Spinal cord (tissue), 10 donors: Measurements from ENCODE around the gene UCK2. TPM values are rescaled to one million over a fixed set of nuclear protein-coding genes. Genes with fewer than 3 reads are reported as not detected.

ENCODE experiments used
- DNase-seq, 6 donors: peaks; one replicate each; pipeline versions ENCODE4 v3.0.0 to v3.0.0-alpha.2; 2013 to 2015; ENCODE audit warnings: low spot score in 6 of 6, low read depth in 4 of 6
- H3K27ac ChIP-seq: one replicate; pipeline ENCODE4 v1.5.1; 2013; ENCODE audit warnings: low read depth, low read length, control low read depth
- H3K27me3 ChIP-seq: one replicate; pipeline ENCODE4 v1.6.1; 2013; ENCODE audit warnings: low read length; ENCODE audit not compliant: control insufficient read depth, insufficient read depth
- H3K36me3 ChIP-seq: one replicate; pipeline ENCODE4 v1.6.1; 2013; ENCODE audit warnings: low read length; ENCODE audit not compliant: control insufficient read depth, insufficient read depth
- H3K4me1 ChIP-seq: one replicate; pipeline ENCODE4 v1.6.1; 2013; ENCODE audit warnings: low read length; ENCODE audit not compliant: control insufficient read depth, insufficient read depth
- H3K4me3 ChIP-seq: one replicate; pipeline ENCODE4 v1.5.1; 2013; ENCODE audit warnings: low read depth, low read length, control low read depth
- H3K9me3 ChIP-seq: one replicate; pipeline ENCODE4 v1.6.1; 2013; ENCODE audit warnings: low read length; ENCODE audit not compliant: control insufficient read depth, insufficient read depth
- whole genome bisulfite sequencing: methylation state at CpG from one replicate; pipeline ENCODE4 v1.1.5; 2013; ENCODE audit warnings: missing lambda C conversion rate; ENCODE audit not compliant: insufficient coverage; 5-methylcytosine and 5-hydroxymethylcytosine counted together
- polyA plus RNA-seq, 2 donors: library from polyadenylated mRNA; unstranded; fragments of 120-200 nt; gene quantifications; one replicate each; pipeline ENCODE4 v1.2.1, GENCODE V29; 2013; ENCODE audit not compliant: insufficient read length in 2 of 2
- total RNA-seq, 2 donors: library from RNA; depleted of rRNA in 1 of 2; stranded (reverse); fragments of 120-200 nt in 1 of 2; fragments of >200 nt in 1 of 2; gene quantifications; one replicate each; pipeline versions ENCODE4 v1.2.3 to v1.2.4, GENCODE V29; 2013 to 2014
- donor health status: healthy.

Gene UCK2
- total and polyA plus RNA-seq, 4 donors, result 25.3 to 39.5 (median 27.3) TPM

DNA sequence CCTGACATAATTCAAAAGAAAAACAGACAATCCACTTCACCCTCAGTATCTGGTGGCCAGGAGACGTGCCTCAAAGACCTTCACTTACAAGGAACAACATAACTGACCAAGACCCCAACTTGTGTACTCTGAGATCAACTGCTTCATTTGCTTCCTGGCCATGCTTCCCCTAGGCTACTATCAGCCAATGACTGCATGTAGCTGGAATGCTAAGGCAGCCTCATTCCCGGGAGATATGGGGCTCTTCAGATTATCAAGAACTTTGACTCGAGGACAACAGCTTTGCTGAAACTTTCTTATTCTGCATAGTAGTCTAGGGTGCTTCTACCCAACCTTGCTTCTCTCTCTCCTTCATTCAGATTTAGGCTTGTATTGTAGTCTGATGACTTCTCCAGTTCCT is 11.7 kb upstream of the UCK2 start:
- no peak overlapping the region for H3K27ac ChIP-seq
- H3K27me3 ChIP-seq, result no peaks in the 10 kb centered on the region
- H3K9me3 ChIP-seq, result no peaks in the 10 kb centered on the region
- H3K4me1 ChIP-seq, result no peaks in the 10 kb centered on the region
- DNase-seq, result no peak
- 83% methylated on average over 1 of the region's 3 CpGs for WGBS
- no peaks in the 10 kb centered on the region for H3K36me3 ChIP-seq
- no peak overlapping the region for H3K4me3 ChIP-seq

- no peaks in the 10 kb centered on the region for H3K36me3 ChIP-seq
- no peaks in the 10 kb centered on the region for H3K27me3 ChIP-seq
- no peak overlapping the region for H3K27ac ChIP-seq
- no peak overlapping the region for H3K4me3 ChIP-seq
- WGBS, result 45% methylated on average over 2 of the region's 3 CpGs
- no peaks in the 10 kb centered on the region for H3K4me1 ChIP-seq
- DNase-seq, result no peak
- no peaks in the 10 kb centered on the region for H3K9me3 ChIP-seq
Measured at GRCh38 chr1:165816157-165816556, 11.3 kb upstream of the UCK2 start.

GRCh38 chr1:165816826-165817497 is 10.5 kb upstream of the UCK2 start:
- no peak for DNase-seq
- H3K4me3 ChIP-seq, result no peak overlapping the region
- H3K9me3 ChIP-seq, result no peaks in the 10 kb centered on the region
- WGBS, result 83% methylated on average over 2 of the region's 13 CpGs
- no peak overlapping the region for H3K27ac ChIP-seq
- H3K36me3 ChIP-seq, result no peaks in the 10 kb centered on the region
- no peaks in the 10 kb centered on the region for H3K4me1 ChIP-seq
- H3K27me3 ChIP-seq, result no peaks in the 10 kb centered on the region

- no peak overlapping the region for H3K4me3 ChIP-seq
- no peak for DNase-seq
Measured at GRCh38 chr1:165823552-165824268, 3.7 kb upstream of the UCK2 start.

DNA sequence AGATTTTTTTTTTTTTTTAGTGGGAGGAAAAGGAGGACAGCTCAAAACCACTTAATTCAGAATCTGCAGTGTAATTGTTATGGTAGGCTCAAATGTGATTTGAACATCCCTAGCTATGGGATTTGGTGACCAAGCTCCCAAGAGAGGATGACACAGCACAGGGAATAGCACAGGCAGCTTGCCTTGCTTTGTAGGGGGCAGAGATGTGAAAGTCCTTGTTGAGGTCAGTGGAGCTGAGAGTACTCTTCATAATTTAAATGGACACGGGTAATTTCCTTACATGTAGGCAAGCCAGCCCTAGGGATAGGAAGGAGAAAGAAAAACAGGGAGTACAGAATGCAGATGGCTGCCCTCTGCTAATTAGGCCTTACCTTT is 3.2 kb upstream of the UCK2 start:
- H3K4me3 ChIP-seq, result no peak overlapping the region
- WGBS, result 86% methylated on average over 1 of the region's 1 CpG
- no peak for DNase-seq
- H3K36me3 ChIP-seq, result no peaks in the 10 kb centered on the region
- no peaks in the 10 kb centered on the region for H3K27me3 ChIP-seq
- no peak overlapping the region for H3K27ac ChIP-seq
- peaks cover 9% of the 10 kb centered on the region for H3K4me1 ChIP-seq
- no peaks in the 10 kb centered on the region for H3K9me3 ChIP-seq

More at GRCh38 chr1:165823552-165824268, 3.7 kb upstream of the UCK2 start:
- whole genome bisulfite sequencing, result 62% methylated on average over 3 of the region's 4 CpGs
- H3K36me3 ChIP-seq, result no peaks in the 10 kb centered on the region
- H3K27ac ChIP-seq, result no peak overlapping the region
- H3K9me3 ChIP-seq, result no peaks in the 10 kb centered on the region
- H3K4me1 ChIP-seq, result peaks cover 6% of the 10 kb centered on the region
- H3K27me3 ChIP-seq, result no peaks in the 10 kb centered on the region

- 80% methylated on average over 2 of the region's 10 CpGs for WGBS
- Histone ChIP-seq H3K36me3 (no peaks in the 10 kb centered on the region), H3K27me3 (no peaks in the 10 kb centered on the region), H3K27ac (peak overlapping the region; percentile 22), H3K9me3 (no peaks in the 10 kb centered on the region), H3K4me1 (peaks cover 13% of the 10 kb centered on the region), H3K4me3 (peak overlapping the region; percentile 66)
- DNase-seq, result peak; percentile 4 to 60 (median 24)
Measured at GRCh38 chr1:165826565-165827267, 698 bp upstream of the UCK2 start.

DNA sequence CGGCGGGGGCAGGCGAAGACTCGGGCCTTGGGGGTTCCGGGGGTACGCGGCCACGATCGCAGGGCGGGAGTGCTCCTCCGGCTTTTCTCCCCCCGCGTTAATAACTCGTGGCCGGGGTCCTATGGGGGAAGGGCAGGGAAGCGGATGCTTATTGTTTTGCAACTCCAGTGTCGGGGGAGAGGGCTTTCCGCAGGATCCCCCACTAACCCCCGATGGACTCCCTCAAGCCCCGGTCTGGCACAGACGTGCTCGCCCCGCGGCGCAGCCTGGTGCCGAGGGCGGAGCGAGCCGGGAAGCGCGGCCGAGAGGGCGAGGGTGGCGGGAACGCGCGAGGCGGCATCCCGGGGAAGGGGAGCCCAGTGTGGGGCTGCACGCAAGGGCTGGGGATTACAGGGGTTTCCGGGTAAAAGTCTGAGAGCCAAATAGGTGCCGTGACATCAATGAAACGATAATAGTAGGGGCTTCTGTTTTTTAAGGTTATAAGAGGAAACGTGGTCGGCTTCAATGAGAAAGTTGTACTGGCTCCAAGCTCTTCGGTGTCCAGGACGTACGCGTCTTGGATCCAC is 772 bp downstream of the UCK2 start:
- H3K9me3 ChIP-seq, result no peaks in the 10 kb centered on the region
- peak overlapping the region; percentile 66 for H3K4me3 ChIP-seq
- peak overlapping the region; percentile 88 for H3K27ac ChIP-seq
- H3K4me1 ChIP-seq, result peaks cover 13% of the 10 kb centered on the region
- DNase-seq, result peak in 5 of 6 donors; percentile 36 to 84 (median 65)
- 0% methylated on average over 48 of the region's 49 CpGs for WGBS
- no peaks in the 10 kb centered on the region for H3K27me3 ChIP-seq
- no peaks in the 10 kb centered on the region for H3K36me3 ChIP-seq

GRCh38 chr1:165828669-165829329 is 1.4 kb downstream of the UCK2 start:
- peak; percentile 35 to 89 (median 44) for DNase-seq
- WGBS, result 0% methylated on average over 6 of the region's 19 CpGs
- Histone ChIP-seq H3K4me3 (peak overlapping the region; percentile 66), H3K27ac (peak overlapping the region; percentile 88), H3K9me3 (no peaks in the 10 kb centered on the region), H3K4me1 (peaks cover 13% of the 10 kb centered on the region), H3K36me3 (no peaks in the 10 kb centered on the region), H3K27me3 (no peaks in the 10 kb centered on the region)

- Histone ChIP-seq H3K4me1 (peaks cover 13% of the 10 kb centered on the region), H3K27me3 (no peaks in the 10 kb centered on the region), H3K36me3 (no peaks in the 10 kb centered on the region), H3K4me3 (no peak overlapping the region), H3K9me3 (no peaks in the 10 kb centered on the region), H3K27ac (no peak overlapping the region)
- WGBS, result no CpG with 5 or more reads among the region's 4 CpGs
- DNase-seq, result no peak
Measured at GRCh38 chr1:165829888-165830287, 2.5 kb downstream of the UCK2 start.
